Endodermal cell (in vitro differentiated cells): Measurements from ENCODE around the gene CLECL1. TPM values are rescaled to one million over a fixed set of nuclear protein-coding genes. Genes with fewer than 3 reads are reported as not detected.

ENCODE experiments used
- DNase-seq: peaks from one replicate; pipeline ENCODE4 v3.0.0-alpha.2; 2017
- H3K27ac ChIP-seq: 2 replicates; pipeline ENCODE4 v1.5.1; 2013; ENCODE audit warnings: mild to moderate bottlenecking, low read depth, low read length, moderate library complexity
- H3K27me3 ChIP-seq: 2 replicates; pipeline ENCODE4 v1.6.1; 2013; ENCODE audit warnings: mild to moderate bottlenecking, low read length, moderate library complexity; ENCODE audit not compliant: insufficient read depth, control insufficient read depth, poor library complexity, severe bottlenecking
- H3K36me3 ChIP-seq: 2 replicates; pipeline ENCODE4 v1.7.0; 2013; ENCODE audit warnings: mild to moderate bottlenecking, low read length, moderate library complexity; ENCODE audit not compliant: control insufficient read depth, insufficient read depth
- H3K4me1 ChIP-seq: one replicate; pipeline ENCODE4 v1.7.0; 2013; ENCODE audit warnings: low read length; ENCODE audit not compliant: control insufficient read depth, insufficient read depth
- H3K4me3 ChIP-seq: 2 replicates; pipeline ENCODE4 v1.5.1; 2013; ENCODE audit warnings: mild to moderate bottlenecking, low read length, moderate library complexity
- H3K9ac ChIP-seq: 2 replicates; pipeline ENCODE4 v1.6.1; 2013; ENCODE audit warnings: mild to moderate bottlenecking, low read length, moderate library complexity; ENCODE audit not compliant: poor library complexity, severe bottlenecking; ENCODE audit errors: extremely low read depth
- H3K9me3 ChIP-seq: 2 replicates; pipeline ENCODE4 v1.6.1; 2013; ENCODE audit warnings: mild to moderate bottlenecking, low read length, moderate library complexity; ENCODE audit not compliant: control insufficient read depth
- H3K27ac Mint-ChIP-seq: 2 replicates; pipeline ENCODE4 v1.8.0; 2020; ENCODE audit warnings: mixed read lengths
- H3K27me3 Mint-ChIP-seq: 2 replicates; pipeline ENCODE4 v1.8.0; 2021; ENCODE audit warnings: mild to moderate bottlenecking, mixed read lengths; ENCODE audit not compliant: insufficient read depth
- H3K36me3 Mint-ChIP-seq: 2 replicates; pipeline ENCODE4 v1.8.0; 2020; ENCODE audit warnings: low read depth, mixed read lengths
- H3K4me1 Mint-ChIP-seq: 2 replicates; pipeline ENCODE4 v1.8.0; 2020; ENCODE audit warnings: mixed read lengths
- H3K4me3 Mint-ChIP-seq: 2 replicates; pipeline ENCODE4 v1.8.0; 2020; ENCODE audit warnings: mild to moderate bottlenecking, moderate library complexity, mixed read lengths
- H3K9me3 Mint-ChIP-seq: 2 replicates; pipeline ENCODE4 v1.8.0; 2020; ENCODE audit warnings: mild to moderate bottlenecking, mixed read lengths
- WGBS, 2 experiments: methylation state at CpG; one replicate each; pipeline versions ENCODE4 v1.1.5 to v1.1.7; 2013; ENCODE audit warnings: missing lambda C conversion rate in 2 of 2, mixed read lengths in 1 of 2; ENCODE audit not compliant: insufficient coverage in 1 of 2, insufficient read length in 1 of 2; 5-methylcytosine and 5-hydroxymethylcytosine counted together
- total RNA-seq, 2 donors: library from RNA; stranded (reverse); fragmentation: NEBNext Ultra II Directional in 1 of 2; extraction: Animal tissue kit (Norgen Biotek cat#: 25700) in 1 of 2; gene quantifications; 2 replicates in 1 of 2; 3 replicates in 1 of 2; pipeline ENCODE4 v1.2.1, GENCODE V29; 2021
- TF ChIP-seq, protein P1 (sequence below): fragments of 200-600 bp; sonication (generic); conservative IDR thresholded peaks from 2 replicates; pipeline ENCODE4 v1.5.0; 2021; ENCODE audit warnings: antibody characterized with exemption, mild to moderate bottlenecking

CLECL1 gene
- total RNA-seq, 2 donors from 2014 or later = not detected

DNA sequence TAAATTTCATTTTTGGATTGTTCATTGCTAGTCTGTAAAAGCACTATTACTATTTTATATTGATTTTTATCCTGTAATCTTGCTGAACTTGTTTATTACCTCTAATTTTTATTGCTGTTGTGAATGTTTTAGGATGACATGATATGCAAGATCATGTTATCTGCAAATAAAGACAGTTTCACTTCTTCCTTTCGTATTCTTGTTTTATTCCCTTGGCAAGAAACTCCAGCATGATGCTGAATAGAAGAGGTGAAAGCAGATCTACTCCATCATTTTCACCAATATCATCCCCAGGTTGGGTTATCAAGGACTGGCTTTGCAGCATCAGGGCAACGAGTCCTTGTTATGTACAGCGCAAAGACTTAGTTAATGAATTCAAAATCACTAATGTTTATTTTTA is 2.7 kb upstream of the CLECL1 start:
- DNase-seq = no peak
- Mint-ChIP-seq H3K36me3 (no peaks in the 10 kb centered on the region), H3K4me3 (no peak overlapping the region), H3K4me1 (no peaks in the 10 kb centered on the region), H3K9me3 (peaks cover 8% of the 10 kb centered on the region), H3K27ac (no peak overlapping the region), H3K27me3 (no peaks in the 10 kb centered on the region)
- Histone ChIP-seq H3K36me3 (no peaks in the 10 kb centered on the region), H3K4me3 (no peak overlapping the region), H3K27me3 (no peaks in the 10 kb centered on the region), H3K9me3 (no peaks in the 10 kb centered on the region), H3K9ac (no peak overlapping the region), H3K27ac (no peak overlapping the region), H3K4me1 (no peaks in the 10 kb centered on the region)
- TF ChIP-seq, protein P1, sequence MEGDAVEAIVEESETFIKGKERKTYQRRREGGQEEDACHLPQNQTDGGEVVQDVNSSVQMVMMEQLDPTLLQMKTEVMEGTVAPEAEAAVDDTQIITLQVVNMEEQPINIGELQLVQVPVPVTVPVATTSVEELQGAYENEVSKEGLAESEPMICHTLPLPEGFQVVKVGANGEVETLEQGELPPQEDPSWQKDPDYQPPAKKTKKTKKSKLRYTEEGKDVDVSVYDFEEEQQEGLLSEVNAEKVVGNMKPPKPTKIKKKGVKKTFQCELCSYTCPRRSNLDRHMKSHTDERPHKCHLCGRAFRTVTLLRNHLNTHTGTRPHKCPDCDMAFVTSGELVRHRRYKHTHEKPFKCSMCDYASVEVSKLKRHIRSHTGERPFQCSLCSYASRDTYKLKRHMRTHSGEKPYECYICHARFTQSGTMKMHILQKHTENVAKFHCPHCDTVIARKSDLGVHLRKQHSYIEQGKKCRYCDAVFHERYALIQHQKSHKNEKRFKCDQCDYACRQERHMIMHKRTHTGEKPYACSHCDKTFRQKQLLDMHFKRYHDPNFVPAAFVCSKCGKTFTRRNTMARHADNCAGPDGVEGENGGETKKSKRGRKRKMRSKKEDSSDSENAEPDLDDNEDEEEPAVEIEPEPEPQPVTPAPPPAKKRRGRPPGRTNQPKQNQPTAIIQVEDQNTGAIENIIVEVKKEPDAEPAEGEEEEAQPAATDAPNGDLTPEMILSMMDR = no peak
- 94% methylated on average over 2 of the region's 3 CpGs; no CpG with 5 or more reads in 1 of the 2 experiments for WGBS, 2 experiments

DNA sequence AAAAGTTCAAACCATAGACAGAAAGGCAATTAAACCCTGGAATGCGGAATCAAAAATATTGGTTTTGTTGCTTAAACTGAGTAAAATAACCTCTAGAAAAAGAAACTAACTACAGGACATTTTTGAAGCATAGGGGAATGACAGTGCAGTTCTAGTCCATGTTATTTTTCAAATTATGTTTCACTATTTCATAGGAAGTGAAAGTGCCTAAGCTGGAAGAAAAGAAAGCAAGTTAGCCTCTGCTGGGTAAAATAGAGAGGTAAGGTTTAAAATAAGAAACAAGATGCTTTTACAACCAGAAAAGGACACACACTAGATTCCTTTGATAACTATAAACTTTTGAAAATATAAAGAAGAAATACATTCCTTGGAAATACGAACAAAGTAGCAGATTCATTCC is 1.1 kb downstream of the CLECL1 start:
- Mint-ChIP-seq H3K36me3 (no peaks in the 10 kb centered on the region), H3K4me3 (no peak overlapping the region), H3K27me3 (no peaks in the 10 kb centered on the region), H3K9me3 (no peaks in the 10 kb centered on the region), H3K27ac (no peak overlapping the region), H3K4me1 (no peaks in the 10 kb centered on the region)
- TF ChIP-seq, protein P1 = no peak
- no peaks in the 10 kb centered on the region for H3K4me1 ChIP-seq
- H3K4me3 ChIP-seq = no peak overlapping the region
- DNase-seq = no peak
- H3K27ac ChIP-seq = no peak overlapping the region
- H3K9me3 ChIP-seq = no peaks in the 10 kb centered on the region
- H3K36me3 ChIP-seq = no peaks in the 10 kb centered on the region
- H3K9ac ChIP-seq = no peak overlapping the region
- WGBS, 2 experiments = 83% methylated on average over 2 of the region's 2 CpGs; no CpG with 5 or more reads in 1 of the 2 experiments
- H3K27me3 ChIP-seq = no peaks in the 10 kb centered on the region

DNA sequence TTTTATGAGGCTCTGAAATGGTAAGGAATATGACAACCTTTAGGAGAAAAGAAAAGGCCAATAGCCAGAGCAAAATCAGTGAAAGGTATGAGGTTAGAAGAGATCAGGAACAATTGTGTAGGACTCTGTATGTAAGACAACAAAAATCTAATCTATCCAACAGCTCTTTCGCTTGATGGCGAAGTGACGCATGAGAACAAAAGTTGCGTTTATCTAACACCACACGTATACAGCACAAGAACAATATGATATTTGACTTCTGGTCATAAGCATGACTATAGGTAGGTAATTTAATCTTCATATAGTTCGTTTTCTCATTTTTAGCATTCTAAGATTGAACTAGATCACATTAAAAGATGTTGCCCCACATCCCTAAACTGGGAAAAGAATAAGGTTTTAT is 1.5 kb downstream of the CLECL1 start:
- H3K4me3 Mint-ChIP-seq = no peak overlapping the region
- Histone ChIP-seq H3K27me3 (no peaks in the 10 kb centered on the region), H3K4me1 (no peaks in the 10 kb centered on the region), H3K4me3 (no peak overlapping the region), H3K36me3 (no peaks in the 10 kb centered on the region), H3K27ac (no peak overlapping the region), H3K9ac (no peak overlapping the region), H3K9me3 (no peaks in the 10 kb centered on the region)
- no peaks in the 10 kb centered on the region for H3K27me3 Mint-ChIP-seq
- DNase-seq = no peak
- H3K9me3 Mint-ChIP-seq = no peaks in the 10 kb centered on the region
- no peaks in the 10 kb centered on the region for H3K36me3 Mint-ChIP-seq
- H3K4me1 Mint-ChIP-seq = no peaks in the 10 kb centered on the region
- TF ChIP-seq, protein P1 = no peak
- whole genome bisulfite sequencing, 2 experiments = 100% methylated on average over 1 to 4 of the region's 6 CpGs
- H3K27ac Mint-ChIP-seq = no peak overlapping the region
